ENCODE measurements around the gene RNF180.

DNA sequence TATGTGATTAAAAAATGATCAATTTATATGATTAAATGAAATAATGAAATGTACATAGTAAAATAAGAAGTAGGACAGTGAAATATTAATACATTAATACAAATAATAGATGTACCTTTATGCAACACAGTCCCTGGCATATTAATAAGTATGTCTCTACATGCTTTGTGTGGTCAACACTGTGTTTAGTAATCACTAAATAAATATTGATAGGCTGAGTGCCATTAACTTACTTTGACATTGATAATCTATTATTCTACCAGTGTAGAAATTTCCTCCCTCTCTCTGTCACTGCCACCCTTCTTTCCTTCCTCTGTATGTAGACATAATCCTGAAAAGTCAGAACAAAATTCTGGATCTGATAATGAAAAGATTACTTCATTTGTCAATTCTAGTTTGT lies 43.7 kb downstream of the RNF180 start:
- no peak for TF ChIP-seq POLR2AphosphoS5 (IDR thresholded peaks at IDR 0.05; ENCODE audit: insufficient read depth, low read depth, low read length)
- no peak for TF ChIP-seq POLR2A (IDR thresholded peaks at IDR 0.05; ENCODE audit: low read depth, low read length)
- TF ChIP-seq, protein P1, sequence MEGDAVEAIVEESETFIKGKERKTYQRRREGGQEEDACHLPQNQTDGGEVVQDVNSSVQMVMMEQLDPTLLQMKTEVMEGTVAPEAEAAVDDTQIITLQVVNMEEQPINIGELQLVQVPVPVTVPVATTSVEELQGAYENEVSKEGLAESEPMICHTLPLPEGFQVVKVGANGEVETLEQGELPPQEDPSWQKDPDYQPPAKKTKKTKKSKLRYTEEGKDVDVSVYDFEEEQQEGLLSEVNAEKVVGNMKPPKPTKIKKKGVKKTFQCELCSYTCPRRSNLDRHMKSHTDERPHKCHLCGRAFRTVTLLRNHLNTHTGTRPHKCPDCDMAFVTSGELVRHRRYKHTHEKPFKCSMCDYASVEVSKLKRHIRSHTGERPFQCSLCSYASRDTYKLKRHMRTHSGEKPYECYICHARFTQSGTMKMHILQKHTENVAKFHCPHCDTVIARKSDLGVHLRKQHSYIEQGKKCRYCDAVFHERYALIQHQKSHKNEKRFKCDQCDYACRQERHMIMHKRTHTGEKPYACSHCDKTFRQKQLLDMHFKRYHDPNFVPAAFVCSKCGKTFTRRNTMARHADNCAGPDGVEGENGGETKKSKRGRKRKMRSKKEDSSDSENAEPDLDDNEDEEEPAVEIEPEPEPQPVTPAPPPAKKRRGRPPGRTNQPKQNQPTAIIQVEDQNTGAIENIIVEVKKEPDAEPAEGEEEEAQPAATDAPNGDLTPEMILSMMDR (IDR thresholded peaks at IDR 0.05; ENCODE audit: extremely low read depth in 1 of 2, insufficient read depth in 1 of 2, low read depth in 1 of 2, low read length in 2 of 2) = no peak
- TF ChIP-seq EZH2 (IDR thresholded peaks at IDR 0.05; ENCODE audit: borderline replicate concordance, low read depth, low read length, severe bottlenecking) = no peak
- TF ChIP-seq JUN (IDR thresholded peaks at IDR 0.05; ENCODE audit: borderline replicate concordance, insufficient read depth, insufficient read length, low read depth) = no peak
- TF ChIP-seq, protein P2, sequence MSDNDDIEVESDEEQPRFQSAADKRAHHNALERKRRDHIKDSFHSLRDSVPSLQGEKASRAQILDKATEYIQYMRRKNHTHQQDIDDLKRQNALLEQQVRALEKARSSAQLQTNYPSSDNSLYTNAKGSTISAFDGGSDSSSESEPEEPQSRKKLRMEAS (IDR thresholded peaks at IDR 0.05; ENCODE audit: insufficient read depth, insufficient read length) = no peak

All from endothelial cell of umbilical vein (primary cell).